Activated naive CD4-positive, alpha-beta T cell treated with anti-CD3 and anti-CD28 coated beads, Interleukin-2, amount 50 U/mL, for 16 hours (primary cell): ENCODE measurements around the gene TMEM245.

Source experiments
- DNase-seq: peaks from one replicate; pipeline ENCODE4 v3.0.0-alpha.2; 2020

Gene TMEM245

GRCh38 chr9:109119439-109120203 lies at the start of gene TMEM245:
TMEM245 (minus strand) TSS chr9:109119947; CDS start chr9:109119913, 34 bp downstream.
- DNase-seq = peak; percentile 94

DNA sequence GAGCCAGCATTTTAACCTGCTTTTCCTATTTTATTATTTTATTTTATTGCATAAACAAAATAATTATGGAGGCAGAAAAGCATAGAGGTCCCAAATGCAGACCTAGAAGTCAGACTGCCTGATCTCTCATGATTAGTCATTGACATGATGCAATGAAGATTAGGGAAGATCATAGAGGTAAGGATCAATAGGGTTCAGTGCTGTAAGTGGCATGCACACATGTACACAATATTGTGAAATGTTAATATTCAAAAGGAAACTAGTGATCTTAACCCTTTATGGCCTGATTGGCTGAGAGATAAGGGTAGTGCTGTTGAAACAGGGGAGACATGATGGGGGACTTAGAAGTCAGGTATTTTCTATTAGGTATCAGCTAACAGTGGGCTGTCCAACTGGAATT lies 48.4 kb upstream of the TMEM245 start:
- DNase-seq = no peak

DNA sequence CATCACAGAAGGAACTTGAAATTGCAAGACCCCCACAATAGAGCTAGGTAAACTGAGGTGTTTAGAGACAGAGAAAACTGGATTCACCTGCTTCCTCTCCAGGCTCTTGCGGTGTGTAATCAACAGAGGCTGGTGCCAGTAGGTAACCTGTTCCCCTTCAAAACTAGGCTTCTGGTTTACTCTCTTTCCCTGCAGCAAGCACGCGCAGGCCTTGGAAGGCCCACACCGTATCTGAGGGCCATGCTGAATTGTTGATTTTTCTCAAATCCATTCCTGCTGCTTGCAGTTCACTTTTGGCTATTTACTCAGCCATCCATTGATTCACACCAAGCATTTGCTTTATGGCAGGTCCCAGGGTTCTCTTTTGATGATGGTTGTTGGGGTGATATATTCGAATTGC lies 48.0 kb upstream of the TMEM245 start:
- no peak for DNase-seq

GRCh38 chr9:109166771-109167601 lies 47.2 kb upstream of the TMEM245 start, which contains the start of gene FRRS1L:
FRRS1L (minus strand) TSS chr9:109167249; CDS start chr9:109167138, 111 bp downstream.
- no peak for DNase-seq

DNA sequence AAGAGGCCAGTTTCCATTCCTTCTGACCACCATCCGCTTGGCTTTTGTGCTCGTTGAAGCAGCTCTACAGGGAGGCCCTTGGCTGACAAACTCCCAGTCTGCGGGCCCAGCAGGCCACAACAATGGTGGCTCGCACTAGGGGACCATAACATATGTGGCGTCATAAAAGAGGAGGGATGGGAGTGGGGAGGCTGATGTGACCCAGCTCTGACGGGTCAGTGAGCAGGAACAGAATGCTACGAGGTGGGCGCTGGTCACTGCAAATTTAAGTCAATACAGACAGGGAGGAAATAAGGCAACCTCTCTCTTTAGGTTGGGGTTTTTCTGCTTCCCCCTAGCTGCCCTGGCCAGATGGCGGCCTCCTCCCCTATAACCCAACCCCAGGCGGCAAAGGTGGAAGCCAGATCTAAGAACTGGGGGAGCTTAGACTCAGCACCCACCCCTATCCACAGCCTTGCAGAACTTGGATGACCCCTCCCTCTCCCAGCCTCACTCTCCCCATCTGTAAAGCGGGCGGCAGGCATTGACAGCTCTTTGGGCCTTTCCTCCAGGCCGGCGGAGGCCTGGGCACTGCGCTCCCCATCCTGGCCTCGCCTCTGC lies 46.5 kb upstream of the TMEM245 start:
- no peak for DNase-seq

DNA sequence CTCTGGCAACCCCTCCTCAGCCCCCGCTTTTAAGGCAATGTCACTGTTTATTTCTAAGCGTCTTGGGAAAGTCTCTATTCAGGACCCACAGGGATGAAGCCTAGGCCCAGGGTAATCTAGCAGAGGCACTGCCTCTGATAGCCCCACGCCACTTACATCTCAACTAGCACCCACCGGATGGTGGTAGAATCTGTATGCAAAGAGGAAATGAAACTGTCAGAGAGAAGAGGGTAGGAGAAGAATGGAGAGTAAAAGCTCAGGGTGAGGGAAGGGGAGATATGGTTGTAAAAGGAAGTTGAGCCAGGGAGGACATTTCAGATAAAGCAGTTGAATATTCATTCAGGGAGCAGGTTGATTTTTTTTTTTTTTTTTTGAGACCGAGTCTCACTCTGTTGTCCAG lies 44.3 kb upstream of the TMEM245 start:
- DNase-seq = no peak

DNA sequence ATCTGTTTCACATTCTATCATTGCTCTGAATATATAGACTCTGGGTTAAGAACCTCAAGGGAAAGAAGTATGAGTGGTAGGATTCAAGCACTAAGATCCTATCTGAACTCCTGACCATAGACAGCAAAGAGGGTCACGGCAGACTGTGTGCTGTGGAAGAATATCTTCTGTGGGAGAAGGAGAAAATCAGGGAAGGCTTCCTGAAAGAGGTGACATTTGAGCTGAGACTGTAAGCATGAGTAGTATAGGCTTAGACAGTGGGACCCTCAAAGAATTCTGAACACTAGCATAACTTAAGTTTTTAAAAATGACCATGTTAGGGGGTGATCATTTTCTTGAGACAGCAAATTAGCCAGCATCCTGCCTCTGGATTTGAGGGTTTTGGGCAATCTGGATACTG lies 43.4 kb upstream of the TMEM245 start:
- no peak for DNase-seq

GRCh38 chr9:109162677-109163076 lies 42.9 kb upstream of the TMEM245 start:
- DNase-seq = no peak

DNA sequence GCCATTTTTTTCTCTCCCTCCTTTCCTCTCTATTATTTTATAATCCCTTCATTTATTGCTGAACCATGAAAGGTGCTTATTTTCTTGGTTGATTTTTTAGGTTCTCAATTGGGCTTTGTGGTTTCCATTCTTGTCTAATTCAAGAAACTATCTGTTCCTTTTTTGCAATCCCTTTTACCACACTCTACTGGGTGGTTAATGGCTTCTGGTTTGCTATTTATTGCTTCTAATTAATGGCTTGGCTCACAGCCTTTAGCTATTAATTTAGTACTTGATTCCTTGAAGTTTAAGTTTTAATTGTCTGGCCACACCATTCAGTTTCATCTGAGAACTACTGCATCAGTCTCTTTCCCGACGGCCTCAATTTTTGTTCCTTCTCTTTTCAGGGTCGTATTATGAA lies 41.7 kb upstream of the TMEM245 start:
- no peak for DNase-seq

DNA sequence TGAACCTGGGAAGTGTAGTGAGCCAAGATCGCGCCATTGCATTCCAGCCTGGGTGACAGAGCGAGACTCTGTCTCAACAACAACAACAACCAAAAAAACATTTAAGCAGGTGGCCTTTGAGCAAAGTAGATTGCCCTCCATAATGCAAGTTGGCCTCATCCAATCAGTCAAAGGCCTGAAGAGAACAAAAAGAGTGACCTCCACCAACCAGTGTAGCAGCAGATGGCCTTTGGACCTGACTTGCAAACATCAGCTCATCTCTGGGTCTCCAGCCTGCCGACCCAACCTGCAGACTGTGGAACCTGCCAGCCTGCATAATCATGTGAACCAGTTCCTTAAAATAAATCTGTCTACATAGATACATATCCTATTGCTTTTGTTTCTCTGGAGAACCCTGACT lies 39.8 kb upstream of the TMEM245 start:
- DNase-seq = no peak

DNA sequence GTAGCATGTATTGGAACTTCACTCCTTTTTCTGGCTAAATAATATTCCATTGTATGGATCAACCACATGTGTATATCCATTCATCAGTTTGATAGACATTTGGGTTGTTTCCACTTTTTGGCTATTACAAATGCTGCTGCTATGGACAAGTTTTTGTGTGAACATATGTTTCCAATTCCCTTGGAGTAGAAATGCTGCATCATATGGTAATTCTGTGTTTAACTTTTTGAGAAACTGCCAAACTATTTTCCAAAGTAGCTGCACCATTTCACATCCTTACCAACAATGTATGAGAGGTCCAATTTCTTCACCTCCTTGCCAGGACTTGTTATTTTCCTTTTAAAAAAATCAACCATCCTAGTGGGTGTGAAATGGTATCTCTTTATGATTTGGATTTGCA lies 38.9 kb upstream of the TMEM245 start:
- no peak for DNase-seq

DNA sequence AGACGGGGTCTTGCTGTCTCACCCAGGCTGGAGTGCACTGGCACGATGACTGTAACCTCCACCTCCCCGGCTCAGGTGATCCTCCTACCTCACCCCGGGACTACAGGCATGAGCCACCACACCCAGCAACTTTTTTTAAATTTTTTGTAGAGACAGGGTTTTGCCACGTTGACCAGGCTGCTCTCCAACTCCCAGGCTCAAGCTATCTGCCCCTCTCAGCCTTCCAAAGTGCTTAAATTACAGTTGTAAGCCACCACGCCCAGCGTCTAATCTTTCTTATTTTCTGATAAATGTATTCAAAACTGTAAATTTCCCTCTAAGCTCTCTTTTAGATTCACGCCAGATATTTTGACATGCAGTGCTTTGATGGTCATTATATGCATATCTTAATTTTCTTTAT lies 37.0 kb upstream of the TMEM245 start:
- DNase-seq = no peak

- DNase-seq = no peak
Measured at GRCh38 chr9:109150925-109151545, 31.3 kb upstream of the TMEM245 start.

DNA sequence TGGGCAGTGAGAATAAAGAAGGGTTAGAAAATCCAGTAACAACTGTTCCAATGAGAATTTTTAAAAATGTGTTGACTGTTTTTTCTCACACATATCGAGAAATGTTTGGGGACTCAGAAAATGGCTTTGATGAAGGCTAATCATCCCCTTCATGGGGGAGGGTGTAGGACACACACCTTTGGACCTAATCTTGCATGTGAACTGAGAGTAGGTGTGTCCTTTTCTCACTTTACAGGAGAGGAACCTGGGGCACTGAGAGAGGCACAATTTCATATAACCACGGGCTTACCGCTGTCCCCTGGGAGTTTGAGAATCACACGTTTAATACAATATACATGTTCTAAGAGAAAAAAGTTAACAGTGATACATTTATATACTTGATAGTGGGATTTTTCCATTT lies 30.0 kb upstream of the TMEM245 start:
- no peak for DNase-seq

DNA sequence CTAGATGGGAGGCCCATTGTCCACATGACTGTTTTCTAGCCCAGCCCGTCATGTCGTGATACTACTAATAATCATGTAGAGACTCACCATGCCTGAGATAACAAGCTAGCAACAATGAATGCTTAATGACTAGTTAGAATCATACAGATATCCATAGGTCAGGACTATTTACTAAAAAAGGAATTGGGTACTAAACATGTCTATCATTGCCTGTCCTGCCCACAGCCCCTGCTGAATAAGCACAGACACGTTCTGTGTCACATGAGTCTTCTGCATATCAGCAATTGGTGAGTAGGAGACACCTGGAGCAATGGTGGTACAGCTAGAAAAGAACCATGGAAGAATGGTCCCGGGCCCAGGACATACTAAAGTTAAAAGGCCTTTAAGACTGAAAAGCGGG lies 29.3 kb upstream of the TMEM245 start:
- no peak for DNase-seq

- DNase-seq = no peak
Measured at GRCh38 chr9:109145051-109145450, 25.3 kb upstream of the TMEM245 start.

GRCh38 chr9:109143881-109144562 lies 24.3 kb upstream of the TMEM245 start:
- no peak for DNase-seq

GRCh38 chr9:109141375-109141774 lies 21.6 kb upstream of the TMEM245 start:
- no peak for DNase-seq

DNA sequence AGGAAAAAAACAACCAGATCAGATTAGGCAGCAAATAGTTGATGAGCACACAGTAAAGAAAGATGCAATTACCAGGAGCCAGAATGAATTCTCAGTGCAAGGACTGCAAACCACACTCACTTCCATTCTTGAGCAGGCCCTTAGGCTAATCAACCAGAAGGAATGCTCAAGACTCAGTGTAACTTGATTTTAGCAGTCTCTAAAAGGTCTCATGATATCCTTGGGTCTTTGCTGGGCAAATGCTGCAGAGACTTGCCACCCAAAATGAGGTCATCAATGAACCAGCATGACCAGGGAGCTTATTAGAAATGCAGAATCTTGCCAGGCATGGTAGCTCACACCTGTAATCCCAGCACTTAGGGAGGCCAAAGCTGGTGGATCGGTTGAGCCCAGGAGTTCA lies 20.1 kb upstream of the TMEM245 start:
- DNase-seq = no peak

- DNase-seq = no peak
Measured at GRCh38 chr9:109138421-109138820, 18.7 kb upstream of the TMEM245 start.

DNA sequence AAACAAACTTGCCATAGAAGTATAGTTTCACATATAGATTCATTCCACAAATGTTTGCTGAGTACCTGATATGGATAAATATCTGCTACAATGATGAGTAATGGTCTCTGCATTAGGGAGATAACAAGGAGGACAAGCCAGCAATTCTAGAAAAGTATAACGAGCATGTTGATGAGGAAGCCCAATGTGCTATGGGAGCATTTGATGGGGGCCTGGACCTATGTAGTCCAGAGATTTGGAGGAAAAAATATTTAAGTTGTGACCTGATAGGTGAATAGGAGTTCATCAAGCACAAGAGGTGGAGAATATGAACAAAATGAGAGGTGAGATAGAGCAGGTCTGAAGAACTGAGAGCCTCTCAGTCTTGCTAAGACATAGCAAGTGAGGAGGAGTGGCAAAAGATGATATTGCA lies 14.4 kb upstream of the TMEM245 start:
- no peak for DNase-seq

GRCh38 chr9:109133533-109133932 lies 13.8 kb upstream of the TMEM245 start:
- no peak for DNase-seq

GRCh38 chr9:109132567-109133021 lies 12.8 kb upstream of the TMEM245 start:
- DNase-seq = no peak
